Esophagus squamous epithelium (tissue), 4 donors: Measurements from ENCODE around the gene KCNN3.

ENCODE experiments used
- CTCF ChIP-seq, 6 experiments: fragments of 450-650 bp in 4 of 6; fragments of 200-600 bp in 2 of 6; sonication (generic) in 2 of 6; IDR thresholded peaks; one replicate each; pipeline ENCODE4 v1.5.1; 2016 to 2019; ENCODE audit warnings: antibody characterized with exemption in 6 of 6, mild to moderate bottlenecking in 4 of 6, moderate library complexity in 4 of 6
- POLR2A ChIP-seq, 4 donors: fragments of 450-650 bp; IDR thresholded peaks; one replicate each; pipeline ENCODE4 v1.6.1; 2017; ENCODE audit warnings: antibody characterized with exemption in 4 of 4, mild to moderate bottlenecking in 4 of 4, moderate library complexity in 3 of 4

GRCh38 chr1:154840269-154841176 is 29.6 kb downstream of the KCNN3 start:
- TF ChIP-seq CTCF (IDR thresholded peaks at IDR 0.05) (no peak), POLR2A (IDR thresholded peaks at IDR 0.05) (no peak)
